Measurements from ENCODE around the gene DIAPH3.

The DIAPH3 gene

DNA sequence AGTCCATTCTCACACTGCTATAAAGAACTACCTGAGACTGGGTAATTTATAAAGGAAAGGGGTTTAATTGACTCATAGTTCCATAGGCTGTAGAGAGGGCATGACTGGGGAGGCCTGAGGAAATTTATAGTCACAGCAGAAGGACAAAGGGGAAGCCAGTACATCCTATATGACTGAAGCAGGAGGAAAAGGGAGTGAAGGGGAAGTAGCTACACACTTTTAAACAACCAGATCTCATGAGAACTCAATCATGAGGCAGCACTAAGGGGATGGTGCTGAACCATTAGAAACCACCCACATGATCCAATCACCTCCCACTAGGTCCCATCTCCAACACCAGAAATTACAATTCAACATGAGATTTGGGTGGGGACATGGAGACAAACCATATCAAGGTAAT lies 209.1 kb downstream of the DIAPH3 start:
- DNase-seq (ENCODE audit: low spot score), result no peak

DNA sequence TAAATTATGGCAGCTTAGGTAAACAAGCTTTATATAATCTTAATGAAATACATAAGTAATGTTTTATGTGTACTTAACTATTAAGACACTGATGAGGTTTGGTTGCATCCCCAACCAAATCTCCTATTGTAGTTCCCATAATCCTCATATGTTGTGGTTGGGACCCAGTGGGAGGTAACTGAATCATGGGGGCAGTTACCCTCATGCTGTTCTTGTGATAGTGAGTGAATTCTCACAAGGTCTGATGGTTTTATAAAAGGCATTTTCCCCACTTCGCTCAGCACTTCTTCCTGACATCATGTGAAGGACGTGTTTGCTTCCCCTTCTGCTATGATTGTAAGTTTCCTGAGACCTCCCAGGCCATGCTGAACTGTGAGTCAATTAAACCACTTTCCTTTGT lies 212.7 kb downstream of the DIAPH3 start:
- DNase-seq (ENCODE audit: low spot score), result no peak

DNA sequence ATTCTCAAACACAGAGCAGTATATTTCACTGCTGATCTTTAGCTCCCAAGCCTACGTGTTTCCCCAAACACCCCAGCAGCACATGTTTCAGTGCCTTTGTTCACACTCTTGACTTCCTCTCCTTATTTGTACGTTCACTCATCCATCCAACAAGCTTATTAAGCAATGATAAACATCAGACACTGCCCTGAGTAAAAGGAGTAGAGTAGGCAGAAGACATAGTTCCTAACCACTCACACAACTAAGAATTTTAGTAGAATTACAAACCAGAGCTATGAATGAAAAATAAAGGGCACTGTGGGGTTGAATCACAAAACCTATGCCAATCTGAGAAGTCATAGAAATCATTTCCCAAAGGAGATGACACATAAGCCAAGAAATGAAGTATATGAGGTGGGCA lies 213.5 kb downstream of the DIAPH3 start:
- DNase-seq (ENCODE audit: low spot score), result no peak

DNA sequence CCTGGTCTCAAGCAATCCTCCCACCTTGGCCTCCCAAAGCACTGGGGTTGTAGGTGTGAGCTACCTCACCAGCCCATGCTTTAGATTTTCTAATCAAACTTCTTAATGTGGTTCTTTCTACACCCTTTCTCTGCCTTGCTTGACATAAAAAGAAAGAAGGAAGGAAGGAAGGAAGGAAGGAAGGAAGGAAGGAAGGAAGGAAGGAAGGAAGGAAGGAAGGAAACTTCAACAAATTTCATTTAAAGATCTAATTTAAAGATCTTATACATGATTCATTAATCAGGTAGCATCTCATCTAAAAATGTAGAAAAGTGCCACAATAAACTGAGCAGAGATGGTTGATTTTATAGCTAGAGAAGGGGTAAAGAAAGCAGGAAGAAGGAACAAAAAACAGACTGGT lies 215.0 kb downstream of the DIAPH3 start:
- DNase-seq (ENCODE audit: low spot score), result no peak

DNA sequence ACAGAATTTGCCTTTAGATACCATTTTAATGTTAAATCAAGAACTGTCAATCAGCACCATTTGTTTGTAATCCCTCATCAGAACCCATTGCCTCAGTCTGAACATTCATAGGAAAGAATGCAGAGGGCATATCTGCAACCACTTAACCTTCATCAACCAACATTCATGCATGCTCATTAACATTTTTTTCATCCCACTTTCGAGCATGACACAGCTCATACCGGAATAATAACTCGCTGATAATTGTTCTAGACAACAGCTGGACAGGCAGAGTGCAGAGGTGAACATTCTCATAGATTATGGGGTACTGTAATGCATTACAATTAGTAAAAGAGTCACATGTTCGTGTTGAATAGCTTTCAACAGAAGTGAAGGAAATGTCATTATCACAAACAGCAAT lies 216.8 kb downstream of the DIAPH3 start:
- DNase-seq (ENCODE audit: low spot score), result no peak

DNA sequence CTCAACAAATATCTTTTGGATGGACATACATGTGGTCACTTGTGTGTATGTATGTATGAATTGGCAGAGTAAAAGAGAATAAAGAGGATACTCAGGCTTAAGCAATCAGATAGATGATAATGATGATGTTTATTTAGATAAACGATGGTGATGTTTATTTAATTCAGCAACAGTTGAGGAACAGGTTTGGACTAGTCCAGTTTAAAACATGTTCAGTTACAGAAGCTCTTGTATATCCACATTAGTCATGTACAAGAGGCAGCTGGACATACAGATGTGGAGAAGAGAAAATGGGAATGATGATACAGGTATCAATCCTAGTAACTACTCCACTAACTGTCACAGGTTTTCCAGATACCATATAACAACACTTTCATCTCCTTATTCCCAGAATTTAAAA lies 232.1 kb downstream of the DIAPH3 start:
- no peak for DNase-seq (ENCODE audit: low spot score)

DNA sequence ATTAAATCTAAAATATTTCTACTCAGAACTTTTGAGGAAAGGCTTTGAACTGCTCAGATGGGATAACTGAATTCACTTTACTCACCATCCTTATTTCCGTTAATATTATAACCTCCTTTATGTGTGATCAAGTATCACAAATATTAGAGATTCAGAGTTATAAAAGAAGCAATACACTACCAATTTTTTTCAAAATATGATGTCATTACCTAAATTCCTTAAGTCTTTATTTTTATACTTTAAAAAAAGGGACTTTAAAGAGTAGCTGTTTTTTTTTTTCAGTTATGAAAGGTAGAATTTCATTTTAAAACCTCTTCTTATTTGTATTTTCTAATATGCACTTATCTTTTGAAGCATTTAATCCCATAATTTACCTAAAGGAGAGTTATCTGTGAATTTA lies 239.5 kb downstream of the DIAPH3 start:
- no peak for DNase-seq (ENCODE audit: low spot score)

DNA sequence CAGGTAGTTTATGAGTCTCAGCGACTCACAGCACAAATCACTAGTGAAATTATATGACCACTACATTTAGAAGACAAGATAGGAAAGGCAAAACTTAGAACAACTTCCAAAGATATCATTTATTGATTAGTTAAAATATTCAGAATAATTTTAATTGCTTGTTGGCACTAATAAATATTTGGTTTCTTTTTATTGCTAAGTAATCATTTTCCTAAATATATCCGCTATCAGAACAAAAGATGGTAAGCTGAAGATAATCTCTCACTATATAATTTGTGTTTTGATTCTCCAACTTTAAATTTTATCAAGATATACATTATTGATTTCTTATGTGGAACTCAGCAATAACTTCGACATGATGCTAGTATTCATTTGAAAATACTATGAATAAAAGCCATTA lies 248.5 kb downstream of the DIAPH3 start:
- DNase-seq (ENCODE audit: low spot score), result no peak

DNA sequence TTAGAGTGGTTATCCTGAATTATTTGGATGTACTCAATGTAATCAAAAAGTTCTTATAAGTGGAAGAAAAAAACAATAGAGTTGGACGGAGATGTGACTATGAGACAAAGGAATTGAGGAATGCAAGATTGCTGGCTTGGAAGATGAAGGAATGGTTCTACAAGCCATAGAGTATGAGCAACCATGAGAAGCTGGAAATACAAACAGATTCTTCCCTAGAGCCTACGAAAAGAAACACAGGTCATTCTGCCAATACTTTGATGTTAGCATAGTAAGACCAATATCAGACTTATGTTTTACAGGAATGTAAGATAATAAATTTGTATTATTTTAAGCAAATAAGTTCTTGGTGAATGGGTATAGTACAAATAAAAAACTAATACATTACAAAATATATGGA lies 249.2 kb downstream of the DIAPH3 start:
- DNase-seq (ENCODE audit: low spot score), result no peak

DNA sequence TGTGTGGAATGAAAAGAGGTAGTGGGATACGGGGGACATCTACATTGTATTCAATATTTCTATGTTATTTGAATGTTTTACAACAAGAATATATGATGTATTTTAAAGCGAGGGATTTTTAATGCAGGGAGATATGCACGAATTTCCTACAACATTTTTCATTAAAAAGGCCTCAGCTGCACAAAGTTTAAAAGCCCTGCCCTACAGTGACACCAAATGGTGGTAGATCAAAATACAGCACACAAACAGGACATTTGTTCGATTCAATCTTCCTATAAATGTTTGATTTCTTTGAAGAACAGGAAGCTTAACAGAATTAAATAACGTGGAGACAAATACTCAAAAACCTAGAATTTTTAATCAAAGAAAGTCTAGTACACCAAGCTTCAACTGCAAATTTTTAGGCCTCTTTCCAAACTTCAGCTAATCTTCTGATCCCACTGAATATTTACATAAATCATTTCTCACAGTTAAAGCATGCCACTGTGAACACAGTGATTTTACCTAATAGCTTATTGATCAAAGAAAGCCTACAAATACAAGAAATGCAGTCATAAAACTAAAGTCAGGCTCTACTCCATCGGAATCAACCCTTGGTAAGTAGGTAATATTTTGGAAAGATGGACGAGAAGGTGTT lies 257.2 kb downstream of the DIAPH3 start:
- DNase-seq (ENCODE audit: low spot score), result peak; percentile 0

DNA sequence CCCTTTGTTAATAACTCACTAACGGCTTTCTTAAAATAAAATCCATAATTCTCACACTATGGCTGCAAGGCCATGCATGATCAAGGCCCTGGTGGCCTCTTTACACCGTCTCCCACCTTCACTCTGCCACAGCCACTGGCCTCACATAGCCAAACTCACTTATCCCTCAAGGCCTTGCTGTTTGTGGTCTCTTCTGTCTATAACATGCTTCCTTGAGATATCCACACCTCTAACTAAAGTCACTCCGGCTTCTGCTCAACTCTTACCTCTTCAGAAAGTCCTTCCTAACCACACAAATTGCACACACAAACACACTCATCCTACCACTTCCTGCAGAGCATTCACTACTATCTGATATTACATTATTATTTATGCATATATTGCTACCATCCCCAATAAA lies 262.5 kb downstream of the DIAPH3 start:
- DNase-seq (ENCODE audit: low spot score), result no peak

DNA sequence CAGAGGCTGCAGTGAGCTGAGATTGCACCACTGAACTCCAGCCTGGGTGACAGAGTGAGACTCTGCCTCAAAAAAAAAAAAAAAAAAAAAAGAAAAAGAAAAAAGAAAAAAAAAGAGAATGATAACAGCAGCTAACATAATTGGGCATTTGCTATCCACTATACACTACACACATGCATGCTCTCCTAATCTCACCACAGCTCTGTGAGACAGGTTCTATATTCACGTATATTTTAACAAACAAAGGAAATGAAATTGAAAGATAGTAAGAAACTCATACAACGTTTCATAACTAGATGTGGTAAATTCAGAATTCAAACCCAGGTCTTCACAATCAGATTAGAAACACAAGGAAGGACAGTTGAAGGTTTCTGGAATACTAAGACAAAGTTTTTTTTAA lies 265.7 kb downstream of the DIAPH3 start:
- DNase-seq (ENCODE audit: low spot score), result no peak

DNA sequence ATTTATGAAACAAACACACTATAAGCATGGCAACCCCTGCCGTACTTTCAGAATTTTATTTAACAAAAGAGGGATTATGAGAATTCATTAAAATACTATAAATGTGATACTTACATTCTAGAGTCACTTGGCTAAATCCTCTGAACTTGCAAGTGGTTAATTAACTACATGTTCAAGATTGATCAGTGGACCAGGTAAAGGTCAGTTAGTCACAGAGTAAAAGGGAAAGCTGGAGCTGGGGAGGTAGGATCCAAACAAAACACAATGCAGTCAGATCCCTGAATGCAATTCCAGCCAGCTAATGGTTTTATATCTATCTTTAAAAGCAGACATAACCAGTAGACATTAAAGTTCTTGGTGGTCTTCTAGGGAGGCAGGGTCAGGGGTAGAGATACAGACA lies 270.5 kb downstream of the DIAPH3 start:
- no peak for DNase-seq (ENCODE audit: low spot score)

DNA sequence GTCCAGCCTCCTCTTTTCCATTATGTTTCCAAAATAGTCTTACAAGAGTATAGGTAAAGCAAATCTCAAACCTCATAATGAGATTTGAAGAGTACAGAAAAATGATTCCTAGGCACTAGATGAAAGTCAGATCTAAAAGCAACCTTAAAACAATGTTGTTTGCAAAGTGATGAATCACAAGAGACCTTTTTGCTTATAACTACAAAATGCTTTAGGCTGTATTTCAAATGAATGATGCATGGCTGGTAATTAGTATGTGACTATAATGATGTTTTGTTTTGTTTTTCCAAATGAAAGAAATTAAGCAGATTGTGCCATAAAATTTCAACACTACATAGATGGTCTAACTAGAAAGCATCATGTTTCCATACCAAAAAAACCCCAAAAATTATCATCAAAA lies 272.7 kb downstream of the DIAPH3 start:
- DNase-seq (ENCODE audit: low spot score), result no peak

DNA sequence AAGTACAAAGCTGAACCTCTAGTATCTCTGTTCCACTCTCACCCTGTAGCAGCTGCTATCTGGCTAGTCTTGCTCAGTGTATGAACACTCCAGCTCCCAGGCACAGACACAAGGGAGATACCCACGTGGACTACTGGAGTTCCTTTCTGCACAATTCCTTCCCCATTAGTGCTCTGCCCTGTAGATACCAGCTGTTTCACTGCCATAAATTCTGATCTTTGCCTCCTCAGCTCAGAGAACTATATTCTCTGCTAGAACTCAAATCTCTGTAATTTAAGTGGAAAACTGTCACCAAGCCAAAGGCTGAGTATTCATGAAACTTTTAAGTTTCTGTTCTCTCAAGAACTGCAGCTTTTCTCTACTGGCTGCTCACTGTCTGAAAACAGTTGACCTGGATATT lies 273.7 kb downstream of the DIAPH3 start:
- DNase-seq (ENCODE audit: low spot score), result no peak

DNA sequence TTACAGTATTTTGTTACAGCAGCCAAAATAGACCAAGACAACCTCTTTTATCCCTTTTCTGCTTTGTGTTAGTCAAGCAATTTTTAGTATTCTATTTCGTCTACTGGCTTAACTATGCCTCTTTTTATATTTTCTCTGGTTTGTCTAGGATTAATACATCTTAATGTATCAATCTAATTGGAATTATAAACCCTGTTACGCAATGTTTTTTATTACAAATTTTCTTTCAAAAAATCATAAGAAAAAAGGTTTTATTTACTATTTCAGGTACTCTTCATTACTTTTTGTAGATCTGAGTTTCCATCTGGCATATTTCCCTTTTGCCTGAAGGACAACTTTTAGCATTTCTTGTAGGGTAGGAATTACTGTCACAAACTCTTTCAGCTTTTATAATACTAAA lies 275.3 kb downstream of the DIAPH3 start:
- DNase-seq (ENCODE audit: low spot score), result no peak

DNA sequence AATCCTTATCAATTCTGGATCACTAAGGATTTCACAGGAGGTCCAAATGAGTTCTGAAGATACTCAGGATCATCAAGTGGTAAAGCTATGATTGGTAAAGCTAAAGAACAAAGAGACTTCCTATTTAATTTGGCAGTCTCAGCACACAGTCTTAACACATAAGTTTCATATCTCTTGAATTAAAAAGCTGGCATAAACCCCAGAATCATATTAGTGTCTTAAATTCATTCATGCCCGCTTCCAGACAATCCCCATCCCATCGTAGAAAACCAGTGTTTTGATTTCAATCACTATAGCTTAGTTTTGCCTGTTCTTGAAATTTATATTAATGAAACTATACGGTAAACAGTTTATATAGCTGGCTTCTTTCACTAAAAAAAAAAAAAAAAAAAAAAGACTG lies 278.7 kb downstream of the DIAPH3 start:
- DNase-seq (ENCODE audit: low spot score), result no peak

DNA sequence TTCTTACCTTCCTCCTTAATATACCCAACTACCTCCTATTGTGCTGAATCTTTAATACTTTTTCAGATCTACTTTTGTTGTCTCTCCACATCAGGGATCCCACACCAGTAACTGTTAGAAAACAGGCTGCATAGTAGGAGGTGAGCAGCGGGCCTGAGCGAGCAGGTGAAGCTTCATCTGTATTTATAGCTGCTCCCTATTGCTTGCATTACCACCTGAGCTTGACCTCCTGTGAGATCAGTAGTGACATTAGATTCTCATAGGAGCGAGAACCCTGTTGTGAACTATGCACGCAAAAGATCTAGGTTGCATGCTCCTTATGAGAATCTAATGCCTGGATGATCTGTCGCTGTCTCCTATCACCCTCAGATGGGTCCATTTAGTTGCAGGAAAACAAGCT lies 279.8 kb downstream of the DIAPH3 start:
- no peak for DNase-seq (ENCODE audit: low spot score)

DNA sequence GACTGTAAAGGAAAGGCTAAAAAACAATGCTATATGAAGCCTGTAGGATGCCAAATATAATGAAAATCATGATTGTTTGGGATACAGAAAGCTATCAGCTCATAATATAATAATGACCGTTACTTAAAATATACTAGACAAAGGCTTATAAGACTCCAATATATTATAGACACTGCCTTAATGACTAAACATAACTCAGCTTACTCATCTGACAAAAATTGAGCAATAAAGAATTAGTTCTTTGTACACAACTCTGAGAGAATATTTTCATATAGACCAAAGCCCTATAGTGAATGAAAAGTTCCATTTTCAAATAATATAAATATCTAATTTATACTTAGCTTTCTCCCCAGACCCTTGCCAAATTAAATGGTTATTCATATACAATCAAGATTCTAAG lies 283.3 kb downstream of the DIAPH3 start:
- no peak for DNase-seq (ENCODE audit: low spot score)

DNA sequence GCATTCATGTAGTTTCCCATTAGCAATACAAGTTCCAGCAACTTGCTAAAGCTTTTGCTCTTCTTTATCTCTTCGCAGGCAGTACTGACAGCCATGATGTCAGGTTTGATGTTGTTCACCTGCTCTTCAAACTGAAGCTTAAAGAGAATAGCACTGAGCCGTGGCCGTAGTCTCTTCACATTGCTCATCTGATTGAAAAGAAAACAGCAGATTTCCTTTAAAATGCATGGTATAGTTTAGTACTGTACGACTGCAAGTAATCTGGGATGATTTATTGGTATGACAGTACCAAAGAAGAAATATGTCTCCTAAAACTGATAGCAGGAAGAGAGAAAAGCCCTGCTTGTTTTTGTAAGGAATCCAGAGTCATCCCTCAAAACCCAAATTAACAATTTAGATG lies 284.4 kb downstream of the DIAPH3 start:
- DNase-seq (ENCODE audit: low spot score), result no peak

DNA sequence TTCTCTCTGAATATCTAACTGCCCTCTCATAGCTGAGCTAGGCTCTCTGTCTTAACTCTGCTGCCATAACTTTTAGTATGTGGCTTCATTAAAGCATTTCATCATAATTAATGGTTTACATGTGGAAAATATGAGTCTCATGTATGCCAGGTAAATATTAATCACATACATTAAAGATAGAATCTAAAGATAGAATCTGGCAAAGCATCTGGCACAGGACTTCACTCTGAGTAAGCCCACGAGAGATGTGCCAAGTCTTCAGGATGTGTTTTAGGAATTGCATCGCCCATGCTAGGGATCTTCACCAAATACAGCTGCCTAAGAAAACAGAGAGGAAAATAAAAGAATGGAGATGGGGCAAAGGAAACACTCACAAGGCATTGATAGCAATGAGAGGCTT lies 285.8 kb downstream of the DIAPH3 start:
- no peak for DNase-seq (ENCODE audit: low spot score)

DNA sequence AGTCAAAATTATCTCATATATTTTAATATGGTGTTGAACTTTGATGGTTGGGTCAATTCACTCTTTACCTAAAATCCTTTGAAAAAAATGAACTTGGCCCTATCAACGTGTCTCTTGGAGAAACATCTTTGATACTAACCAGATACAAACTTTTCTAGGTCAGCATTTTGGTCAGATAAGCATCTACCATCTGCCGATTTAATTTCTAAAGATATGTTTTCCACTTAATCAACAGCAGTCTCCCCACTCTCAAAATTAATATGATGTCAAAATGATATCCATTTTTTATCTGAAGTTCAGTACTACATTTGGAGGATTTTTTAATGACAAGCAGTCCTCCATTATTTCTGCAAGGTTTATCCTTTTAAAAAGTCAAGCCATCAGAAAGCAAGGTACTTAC lies 288.8 kb downstream of the DIAPH3 start:
- DNase-seq (ENCODE audit: low spot score), result no peak

DNA sequence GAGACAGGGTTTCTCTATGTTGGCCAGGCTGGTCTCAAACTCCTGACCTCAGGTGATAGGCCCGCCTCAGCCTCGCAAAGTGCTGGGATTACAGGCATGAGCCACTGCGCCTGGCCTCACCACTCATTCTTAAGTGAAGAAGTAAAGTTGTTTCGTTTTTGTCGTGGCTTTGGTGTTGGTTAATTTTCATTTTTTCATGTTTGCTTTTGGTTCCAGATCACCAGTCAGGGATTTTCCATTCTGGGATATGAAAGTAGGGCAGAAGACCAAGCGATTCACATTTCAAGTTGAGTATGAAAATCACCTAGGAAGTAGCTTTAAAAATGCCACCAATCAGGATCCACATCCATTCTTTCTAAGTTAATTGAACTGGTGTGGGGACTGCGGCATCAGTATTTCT lies 289.9 kb downstream of the DIAPH3 start:
- DNase-seq (ENCODE audit: low spot score), result no peak

DNA sequence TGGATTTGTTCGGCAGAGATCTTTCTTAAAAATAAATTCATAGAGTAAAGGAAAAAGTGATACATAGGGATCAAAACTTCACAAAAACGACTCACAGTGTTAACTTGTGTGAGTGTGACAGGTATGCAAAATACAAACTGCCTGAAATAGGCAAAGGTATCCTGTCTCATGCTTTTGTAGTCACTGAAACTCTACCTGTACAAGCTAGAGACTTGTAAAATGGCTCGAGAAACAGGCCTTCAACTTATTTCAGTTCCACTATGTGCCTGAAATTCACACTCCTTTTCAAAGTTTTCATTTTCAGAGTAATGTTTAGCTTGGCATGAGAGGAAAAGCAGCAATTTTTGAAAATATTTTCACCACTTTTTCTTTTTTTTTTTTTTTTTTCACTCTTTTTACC lies 290.4 kb downstream of the DIAPH3 start:
- DNase-seq (ENCODE audit: low spot score), result no peak

DNA sequence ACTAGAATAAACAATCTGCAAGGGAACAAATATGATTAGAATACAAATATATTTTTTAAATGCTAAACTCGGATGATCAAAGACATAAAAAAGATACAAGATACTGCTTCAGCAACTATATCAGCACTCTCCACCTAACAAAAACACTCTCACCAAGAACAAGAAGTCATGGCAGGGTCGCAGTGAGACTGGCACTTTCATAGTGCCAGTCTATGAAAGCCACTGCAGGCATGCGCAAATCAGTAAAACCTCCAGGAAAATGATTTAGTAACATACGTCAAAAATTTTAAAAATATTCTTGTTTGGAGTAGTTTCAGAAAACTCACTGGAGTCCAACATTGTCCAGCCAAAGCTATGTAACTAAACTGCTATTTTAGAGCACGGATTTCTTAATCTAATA lies 295.9 kb downstream of the DIAPH3 start:
- DNase-seq (ENCODE audit: low spot score), result no peak

All from HuH-7 (cell line).